Medulla oblongata (tissue), 1 donor: ENCODE measurements around the gene RSPH10B2.
"Not testable (repeated sequence)": the region's sequence is repeated elsewhere in the genome, so short reads cannot be mapped to it uniquely, and the experiment has no call there.

ENCODE experiments used
- DNase-seq: peaks from one replicate; pipeline ENCODE4 v3.0.0-alpha.2; 2015; ENCODE audit errors: extremely low spot score

RSPH10B2 gene

GRCh38 chr7:6842278-6842921 is 88.5 kb downstream of the RSPH10B2 start:
- DNase-seq = not testable (repeated sequence)

- DNase-seq = not testable (repeated sequence)
Measured at GRCh38 chr7:6843092-6843491, 89.2 kb downstream of the RSPH10B2 start.

- not testable (repeated sequence) for DNase-seq
Measured at GRCh38 chr7:6843654-6844053, 89.8 kb downstream of the RSPH10B2 start.

GRCh38 chr7:6845971-6846449 is 92.1 kb downstream of the RSPH10B2 start:
- DNase-seq = not testable (repeated sequence)

- DNase-seq = not testable (repeated sequence)
Measured at GRCh38 chr7:6847751-6848150, 93.8 kb downstream of the RSPH10B2 start.
